HG02678 (cell line): ENCODE measurements around the gene DENND1B.
A peak's percentile ranks its signal among the peaks of the same experiment; 100 is the strongest.
"Not testable (repeated sequence)": the region's sequence is repeated elsewhere in the genome, so short reads cannot be mapped to it uniquely, and the experiment has no call there.

Experiments used
- ATAC-seq: cut with Tn5 transposase; IDR thresholded peaks from one replicate; pipeline ENCODE4 v1.9.1; 2021; ENCODE audit warnings: mild to moderate bottlenecking, moderate library complexity; ENCODE audit not compliant: unreplicated experiment

Gene DENND1B

DNA sequence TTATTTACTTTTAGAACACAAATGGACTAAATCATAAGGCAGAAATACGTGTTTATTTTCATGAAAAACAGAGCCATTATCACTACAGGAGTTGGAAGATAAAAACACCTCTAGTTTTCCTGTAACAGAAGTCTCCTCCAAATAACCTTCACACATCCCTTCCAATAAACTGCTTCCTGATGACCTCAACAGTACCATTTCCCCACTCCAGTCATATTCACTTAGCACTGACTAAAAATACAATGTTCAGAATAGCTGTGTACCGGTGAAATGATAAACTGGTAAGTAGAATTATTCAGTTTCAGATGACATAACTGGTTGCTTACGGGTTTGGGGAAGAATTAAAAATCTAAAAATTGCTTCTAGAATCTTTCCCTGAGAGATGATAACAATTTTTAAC is 137.9 kb downstream of the DENND1B start:
- ATAC-seq = no peak

DNA sequence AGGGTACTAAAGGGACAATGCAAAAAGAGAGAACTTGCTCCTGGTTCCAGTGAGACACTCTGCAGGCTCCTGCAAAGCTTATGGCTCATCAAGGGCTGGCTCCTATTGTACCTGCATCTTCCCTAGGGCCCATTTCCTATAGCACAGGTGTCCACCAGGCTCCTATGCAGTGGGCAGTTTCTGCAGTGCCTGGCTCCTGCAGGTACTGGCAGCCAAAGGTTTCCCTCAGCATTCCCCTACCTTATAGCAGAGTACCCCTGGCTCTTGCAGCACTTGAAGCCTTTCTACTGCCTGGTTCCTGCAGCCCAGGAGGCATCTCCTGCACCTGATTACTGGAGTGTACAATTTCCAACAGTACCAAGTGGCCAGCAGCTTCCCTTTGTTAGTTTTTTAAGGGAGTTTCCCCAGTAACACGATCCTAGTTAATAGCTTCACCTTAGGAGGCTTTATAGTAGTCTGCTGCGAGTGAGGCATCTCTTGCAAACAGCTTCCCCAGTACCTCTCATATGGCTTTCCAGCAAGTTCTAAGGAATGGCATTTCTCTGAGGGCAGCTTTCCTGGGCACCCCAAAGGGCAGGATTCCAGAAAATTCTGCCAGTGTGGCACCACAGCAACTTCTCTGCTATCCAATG is 141.7 kb downstream of the DENND1B start:
- no peak for ATAC-seq

DNA sequence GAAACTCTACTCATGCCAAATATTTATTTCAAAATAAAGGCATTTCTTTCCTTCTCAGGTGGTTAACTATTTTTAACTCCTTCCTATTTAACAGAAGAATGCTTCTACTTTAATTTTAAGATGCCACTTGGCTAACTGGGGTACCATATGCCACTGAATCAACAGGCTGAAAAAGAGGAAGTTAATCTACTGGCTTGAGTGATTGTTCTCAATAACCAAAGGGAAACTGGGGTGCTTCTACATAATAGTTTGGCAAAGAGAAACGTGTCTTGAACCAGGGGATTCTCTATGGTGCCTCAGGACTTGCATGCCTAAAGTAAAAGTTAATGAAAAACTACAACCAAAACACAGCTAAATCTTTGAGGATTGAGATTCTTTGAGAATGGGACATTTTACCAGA is 142.6 kb downstream of the DENND1B start:
- no peak for ATAC-seq

DNA sequence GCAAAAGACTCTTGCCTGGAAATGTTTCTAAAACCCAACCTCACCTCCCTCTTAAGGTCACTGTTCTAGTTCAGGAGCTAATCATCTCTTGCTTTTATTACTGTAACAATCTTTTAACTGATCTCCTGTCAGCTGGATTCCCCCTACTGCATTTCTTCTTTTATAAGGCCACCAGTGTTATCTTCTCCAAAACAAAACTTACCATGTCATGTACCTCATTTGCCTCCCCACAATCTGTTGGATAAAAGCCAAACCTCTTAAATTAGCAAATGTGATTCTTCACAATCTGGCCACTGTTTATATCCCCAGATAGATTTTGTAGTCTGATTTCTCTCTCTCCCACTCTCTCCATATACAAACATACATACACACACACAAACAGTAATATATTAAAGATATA is 143.3 kb downstream of the DENND1B start:
- no peak for ATAC-seq

DNA sequence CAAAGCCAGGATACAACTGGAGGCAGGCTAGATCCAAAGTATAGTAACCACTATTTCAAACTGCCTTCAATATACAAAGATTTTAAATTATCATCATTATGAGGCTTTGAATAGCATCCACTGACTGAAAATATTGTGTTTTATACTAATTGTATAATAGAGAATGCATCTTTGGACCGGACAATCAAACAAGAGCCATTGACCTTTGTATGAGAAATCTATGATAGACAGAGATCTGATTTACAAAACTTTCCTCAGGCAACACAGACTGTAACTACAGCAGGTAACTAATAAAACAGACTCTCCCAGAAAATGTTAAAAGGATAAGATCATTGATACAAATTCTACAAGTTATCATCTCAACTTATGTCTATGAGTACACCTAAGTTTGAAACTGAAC is 152.9 kb downstream of the DENND1B start:
- ATAC-seq = no peak

DNA sequence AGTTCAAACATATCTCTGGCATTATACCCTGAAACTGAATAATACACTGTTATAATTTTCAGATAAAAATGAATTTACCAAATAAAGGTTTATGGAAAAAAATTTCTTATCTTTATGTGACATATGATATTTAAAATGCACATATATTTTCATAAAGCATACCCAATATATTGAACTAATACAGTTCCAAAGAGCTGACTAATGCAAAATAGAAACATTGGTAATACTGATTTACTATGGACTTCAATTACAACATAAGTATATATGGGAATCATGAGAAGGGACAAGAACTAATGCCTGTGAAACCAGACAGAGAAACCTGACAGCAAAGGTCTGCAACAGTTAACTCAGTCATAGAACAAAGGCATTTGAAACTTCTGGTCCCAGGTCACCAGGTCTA is 153.5 kb downstream of the DENND1B start:
- no peak for ATAC-seq

DNA sequence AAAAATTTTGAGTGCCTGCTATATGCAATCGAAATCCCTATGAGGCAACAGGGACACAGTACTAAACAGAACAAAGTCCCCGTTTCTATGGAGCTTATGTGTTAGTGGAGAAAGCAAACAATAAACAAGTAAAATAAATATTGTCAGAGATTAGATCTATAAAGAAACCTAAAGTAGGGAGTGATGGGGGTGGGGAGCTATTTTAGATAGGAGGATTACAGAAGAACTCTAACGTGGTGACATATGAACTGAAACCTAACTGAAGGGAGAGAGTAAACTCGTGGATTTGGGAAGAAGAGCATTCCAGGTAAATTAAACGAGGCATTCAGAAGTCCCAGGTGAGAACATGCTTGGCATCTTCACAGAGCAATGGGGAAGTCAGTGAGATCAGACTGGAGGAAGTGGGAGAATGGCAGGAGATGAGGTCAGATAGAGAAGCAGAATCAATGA is 154.5 kb downstream of the DENND1B start:
- ATAC-seq = no peak

DNA sequence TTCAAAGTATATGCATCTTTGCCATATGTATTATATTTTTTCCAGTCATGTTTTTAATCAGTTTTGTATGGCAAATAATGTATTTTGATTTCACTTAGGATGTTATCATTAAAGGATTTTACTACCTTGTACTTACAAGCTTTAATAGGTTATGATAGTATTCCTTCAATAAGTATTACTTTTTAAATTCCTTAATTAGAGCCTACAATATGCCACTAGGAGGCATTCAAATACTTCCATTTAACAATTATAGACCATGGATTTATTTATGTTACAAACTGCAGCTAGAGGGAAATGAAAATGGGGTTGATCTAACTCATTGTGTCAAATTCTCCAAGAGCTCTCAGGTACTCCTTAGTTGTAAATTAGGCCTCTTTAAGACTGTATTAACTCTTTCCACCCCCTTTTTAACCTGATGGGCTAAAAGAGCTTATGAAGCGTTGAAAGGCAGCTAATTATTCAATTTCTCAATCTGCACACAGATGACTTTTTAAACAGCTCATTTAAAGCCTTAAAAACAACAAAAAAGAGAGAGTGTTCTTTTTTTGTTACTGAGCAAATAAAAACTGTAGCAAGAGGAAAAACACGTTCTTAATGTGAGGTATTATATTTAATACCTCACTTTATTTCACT is 156.2 kb downstream of the DENND1B start:
- ATAC-seq = no peak

DNA sequence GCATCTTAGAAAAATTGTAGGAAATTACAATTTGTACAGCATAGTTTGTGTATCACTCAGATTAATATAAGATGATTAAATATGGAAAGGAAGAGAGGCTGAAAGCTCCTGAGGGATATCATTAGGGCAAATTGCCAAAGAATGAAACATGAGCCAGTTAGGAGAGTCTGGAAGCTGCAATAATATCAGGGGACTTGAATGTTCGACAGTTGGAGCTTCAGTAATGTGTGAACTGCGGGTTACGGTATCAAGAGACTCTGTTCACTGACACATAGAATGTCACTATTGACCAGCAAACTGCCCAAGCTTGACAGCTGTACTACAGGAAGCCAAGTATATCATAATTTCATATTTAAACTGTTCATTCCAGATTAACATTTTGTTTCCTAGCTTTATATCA is 157.2 kb downstream of the DENND1B start:
- ATAC-seq = no peak

DNA sequence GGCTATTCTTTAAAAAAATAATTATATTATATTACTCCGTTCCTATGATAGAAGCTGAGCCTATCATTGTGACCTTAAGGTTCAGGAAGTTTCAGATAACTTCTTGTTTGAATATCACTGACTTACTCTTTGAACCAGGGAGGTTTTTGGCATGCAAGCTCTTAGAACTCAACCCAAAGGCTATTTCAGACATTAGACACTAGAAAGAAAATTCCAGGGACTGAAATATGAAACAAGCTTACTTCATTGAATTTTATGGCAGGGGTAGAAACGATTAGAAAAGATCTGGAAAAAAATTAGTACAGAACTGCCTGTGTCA is 159.6 kb downstream of the DENND1B start:
- ATAC-seq = no peak

DNA sequence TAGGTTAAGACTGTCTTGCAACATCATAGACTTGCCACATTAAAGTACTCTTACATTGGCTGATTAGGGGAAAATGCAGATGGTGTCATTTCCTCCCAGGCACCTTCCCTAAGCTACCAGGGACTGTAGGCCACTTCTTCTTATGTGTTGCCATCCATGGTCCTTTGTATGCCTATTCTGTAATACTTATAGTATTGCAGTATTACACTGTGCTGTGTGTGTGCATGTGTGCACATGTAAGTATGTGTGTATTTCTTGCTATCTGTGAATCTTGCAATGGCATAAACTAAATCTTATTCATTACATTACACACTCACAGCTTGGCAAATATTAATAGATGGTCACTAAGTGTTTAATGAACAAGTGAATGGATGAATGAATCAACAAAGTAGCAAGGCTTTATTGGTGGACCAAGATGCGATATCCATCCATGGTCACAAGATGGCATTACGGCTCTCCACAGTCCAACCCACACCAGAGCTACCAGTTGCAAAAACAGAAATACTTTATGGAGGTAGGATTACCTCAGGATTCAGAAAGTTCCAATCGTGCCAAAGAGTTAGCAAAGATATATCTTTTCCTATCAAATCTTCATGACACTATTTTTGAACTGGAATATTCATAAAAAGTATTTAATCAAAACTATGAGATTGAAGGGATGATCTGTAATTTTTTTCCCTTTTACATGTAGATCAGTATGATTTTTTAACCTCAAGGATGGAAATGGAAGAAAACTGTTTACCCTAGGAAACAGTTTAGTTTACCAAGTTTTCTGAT is 160.2 kb downstream of the DENND1B start:
- peak; percentile 79 for ATAC-seq

DNA sequence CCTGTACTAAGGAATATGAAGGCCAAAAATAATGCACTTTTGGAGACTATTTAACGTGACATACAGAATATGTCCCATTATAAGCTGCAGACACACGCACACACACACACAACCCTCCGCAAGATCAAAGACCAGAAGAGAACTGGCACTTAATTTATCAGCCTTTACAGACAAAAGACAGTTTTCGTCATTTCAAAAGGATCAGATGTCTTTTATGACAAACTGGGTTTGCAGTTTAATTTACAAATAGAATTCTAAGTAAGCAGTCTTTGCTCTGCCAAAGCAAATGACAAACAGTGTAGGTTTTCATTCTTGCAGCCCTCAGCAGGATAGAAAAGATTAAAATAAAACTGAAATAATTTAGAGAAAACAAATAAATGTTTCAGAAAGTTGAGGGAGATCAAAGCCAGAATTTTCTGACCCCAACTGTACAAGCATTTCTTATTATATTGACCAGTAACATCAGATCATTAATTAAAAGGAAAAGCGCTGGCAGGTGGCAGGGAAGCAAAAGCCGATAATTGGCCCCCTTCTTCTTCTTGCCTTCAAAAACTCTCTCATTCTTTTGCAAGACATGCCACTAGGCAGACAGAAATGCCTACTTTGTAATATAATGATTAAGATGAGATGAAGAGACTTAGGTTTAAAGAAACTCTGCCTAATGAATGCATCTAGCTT is 169.0 kb downstream of the DENND1B start:
- ATAC-seq = no peak

DNA sequence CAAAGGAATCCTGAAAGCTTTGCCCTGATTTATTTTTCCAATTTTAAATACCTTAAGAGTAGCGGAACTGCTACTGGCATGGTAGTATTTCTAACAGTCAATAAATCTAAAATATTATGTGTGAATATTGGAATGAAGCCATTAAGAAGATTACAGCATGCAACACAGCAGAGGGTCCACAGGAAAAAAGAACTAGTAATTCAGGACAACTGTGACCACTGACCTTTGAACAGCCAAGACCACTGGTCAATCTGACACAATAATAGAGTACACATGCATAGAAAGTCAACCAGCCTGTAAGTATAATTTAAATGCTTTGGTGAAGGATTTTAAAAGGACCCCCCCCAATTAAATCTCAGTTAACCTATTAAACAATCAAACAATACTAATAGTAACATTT is 171.0 kb downstream of the DENND1B start:
- ATAC-seq = no peak

DNA sequence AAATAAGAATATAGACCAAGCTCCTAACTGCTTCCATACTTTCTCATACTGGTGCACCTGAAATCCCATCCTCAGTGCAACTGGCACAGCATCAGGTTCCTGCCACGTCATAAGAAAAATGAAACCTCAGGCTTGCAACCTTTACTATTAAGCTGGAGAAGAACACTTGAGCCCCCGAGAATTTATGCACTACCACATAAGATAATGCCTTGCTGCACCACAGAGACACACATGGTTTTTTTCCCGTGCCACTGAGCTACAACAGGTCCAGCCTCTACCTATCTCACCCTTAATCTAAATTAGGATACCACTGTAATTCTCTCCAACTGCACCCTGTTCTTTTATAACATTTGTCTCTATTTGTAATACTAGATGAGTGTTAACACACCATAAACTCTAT is 174.5 kb downstream of the DENND1B start:
- ATAC-seq = no peak

DNA sequence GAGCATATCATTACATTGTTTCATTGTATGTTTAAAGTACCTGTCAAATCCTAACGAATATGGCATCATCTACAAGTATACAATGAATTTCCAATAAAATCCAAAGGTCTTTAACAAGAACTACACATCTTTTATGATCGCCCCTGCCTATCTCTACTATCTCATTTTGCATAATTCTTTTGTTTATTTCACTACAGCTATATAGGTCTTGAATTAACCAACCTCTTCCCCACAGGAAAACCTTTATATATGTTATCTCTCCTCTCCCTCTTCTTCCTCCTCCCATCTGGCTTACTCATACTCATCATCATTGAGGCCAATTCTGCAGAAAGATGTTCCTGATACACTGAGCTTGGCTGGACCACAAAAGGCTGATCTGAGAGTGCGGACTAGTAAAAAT is 175.5 kb downstream of the DENND1B start:
- no peak for ATAC-seq

DNA sequence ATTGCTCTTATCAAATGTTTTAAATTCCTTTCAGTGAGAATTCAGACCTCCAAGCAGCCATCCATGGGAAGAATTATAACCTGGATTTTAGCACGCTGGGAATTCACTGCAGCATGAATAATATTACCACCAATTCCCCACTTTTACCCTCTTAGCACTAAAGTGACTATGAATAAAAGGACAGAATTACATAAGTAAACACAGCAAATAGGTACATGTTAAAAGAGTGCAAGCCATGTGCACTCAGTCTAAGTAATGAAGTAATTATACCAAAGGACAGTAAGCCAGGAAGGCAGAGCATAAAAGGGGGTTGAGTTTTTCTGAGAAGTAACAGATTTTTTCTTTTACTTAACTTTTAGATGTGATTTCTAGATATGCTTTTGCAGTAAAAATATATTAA is 176.3 kb downstream of the DENND1B start:
- no peak for ATAC-seq

DNA sequence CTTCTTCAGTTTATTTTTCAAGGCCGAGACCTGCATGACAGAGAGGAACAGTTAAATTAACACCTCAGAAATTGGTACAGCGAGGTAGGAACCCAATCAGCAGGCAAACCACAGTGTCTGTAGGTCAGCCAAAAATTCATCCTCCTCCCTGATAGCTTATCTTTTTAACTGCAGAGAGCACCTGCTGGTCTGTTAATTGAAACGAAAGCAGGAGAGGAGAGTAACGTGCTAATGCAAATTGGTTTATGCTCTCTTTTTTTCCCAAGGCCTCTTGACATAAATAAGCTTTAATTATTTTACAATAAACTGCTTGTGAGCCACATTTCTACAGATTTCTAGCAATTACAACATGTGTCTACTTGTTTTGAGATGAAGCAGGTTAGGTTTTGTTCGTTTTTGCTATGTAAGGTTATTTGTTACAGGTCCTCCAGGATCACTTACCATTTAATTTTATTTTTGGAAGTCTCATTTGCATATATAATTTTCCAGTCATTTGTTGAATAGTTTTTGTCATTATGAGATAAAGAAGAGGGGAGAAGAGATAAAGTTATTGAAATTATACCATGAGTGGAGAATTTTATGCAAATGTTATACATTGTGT is 179.9 kb downstream of the DENND1B start:
- ATAC-seq = no peak

DNA sequence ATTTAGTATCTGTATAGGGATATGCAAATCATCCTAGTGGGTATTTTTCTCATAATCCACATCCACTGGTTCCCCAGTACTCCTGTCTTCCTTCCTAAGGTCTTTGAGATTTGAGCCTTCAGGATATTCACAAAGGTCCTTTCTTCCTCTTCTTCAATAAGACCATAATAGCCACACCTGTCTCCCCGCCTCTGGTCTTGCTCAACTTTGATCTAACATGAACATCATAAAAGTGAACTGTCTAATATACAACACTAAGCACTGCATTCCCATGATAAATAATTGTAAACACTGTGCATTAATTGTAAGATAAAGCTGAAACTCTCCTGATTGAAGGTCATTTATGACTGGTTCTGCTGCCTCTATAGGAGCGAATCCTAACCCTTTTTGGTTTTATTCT is 184.6 kb downstream of the DENND1B start:
- ATAC-seq = no peak

DNA sequence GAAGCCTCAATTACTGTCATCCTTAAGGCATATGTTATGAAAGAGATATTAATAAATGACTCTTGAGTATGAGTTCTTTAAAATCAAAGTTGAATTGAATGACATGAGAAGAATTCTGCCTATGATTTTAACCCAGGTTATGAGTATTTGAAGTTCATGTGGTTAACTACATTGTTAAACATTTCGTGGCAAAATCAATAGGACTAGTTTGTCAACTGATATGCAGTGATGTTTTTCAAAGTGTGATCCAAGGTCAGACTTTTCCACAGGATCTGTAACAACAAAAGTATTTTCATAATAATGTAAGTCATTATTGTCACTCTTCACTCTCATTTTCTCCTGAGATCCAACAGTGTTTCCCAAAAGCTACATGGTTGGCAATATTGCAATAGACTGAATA is 189.5 kb downstream of the DENND1B start:
- ATAC-seq = no peak

DNA sequence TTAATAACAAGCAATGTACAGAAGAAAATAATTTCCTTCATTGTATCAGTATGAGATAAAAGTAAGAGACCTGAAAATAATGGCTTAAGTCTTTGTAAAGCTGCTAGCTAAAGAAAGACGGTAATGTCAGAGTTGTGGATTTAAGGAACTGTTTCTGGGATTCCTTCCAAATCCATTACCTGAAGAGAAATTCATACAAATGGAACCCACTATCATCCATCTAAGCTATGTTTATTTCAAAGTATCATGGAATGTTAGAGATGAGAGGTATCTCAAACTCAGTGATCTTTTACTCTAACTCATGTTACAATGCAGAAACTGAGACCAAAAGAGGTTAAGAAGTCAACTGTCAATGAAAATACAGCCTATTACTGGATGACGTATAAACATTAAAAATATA is 197.7 kb downstream of the DENND1B start:
- ATAC-seq = no peak

DNA sequence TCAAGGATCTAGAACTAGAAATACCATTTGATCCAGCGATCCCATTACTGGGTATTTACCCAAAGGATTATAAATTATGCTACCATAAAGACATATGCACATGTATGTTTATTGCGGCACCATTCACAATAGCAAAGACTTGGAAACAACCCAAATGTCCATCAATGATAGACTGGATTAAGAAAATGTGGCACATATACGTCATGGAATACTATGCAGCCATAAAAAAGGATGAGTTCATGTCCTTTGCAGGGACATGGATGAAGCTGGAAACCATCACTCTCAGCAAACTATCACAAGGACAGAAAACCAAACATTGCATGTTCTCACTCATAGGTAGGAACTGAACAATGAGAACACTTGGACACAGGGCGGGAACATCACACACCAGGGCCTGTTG is 199.7 kb downstream of the DENND1B start:
- not testable (repeated sequence) for ATAC-seq
